GM12872 (cell line): ENCODE data around the gene PNLDC1.

ENCODE experiments used
- CTCF ChIP-seq: IDR thresholded peaks from 3 replicates; pipeline ENCODE4 v1.5.1; 2011; ENCODE audit warnings: low read depth, mild to moderate bottlenecking, low read length, moderate library complexity; ENCODE audit not compliant: insufficient read depth

The PNLDC1 gene

GRCh38 chr6:159758031-159759001 is 41.8 kb upstream of the PNLDC1 start:
- peak; percentile 26; the same call in 1 of the 3 replicates for TF ChIP-seq CTCF

- TF ChIP-seq CTCF = no peak
These were observed 40.4 kb upstream of the PNLDC1 start for GRCh38 chr6:159759645-159760044.

DNA sequence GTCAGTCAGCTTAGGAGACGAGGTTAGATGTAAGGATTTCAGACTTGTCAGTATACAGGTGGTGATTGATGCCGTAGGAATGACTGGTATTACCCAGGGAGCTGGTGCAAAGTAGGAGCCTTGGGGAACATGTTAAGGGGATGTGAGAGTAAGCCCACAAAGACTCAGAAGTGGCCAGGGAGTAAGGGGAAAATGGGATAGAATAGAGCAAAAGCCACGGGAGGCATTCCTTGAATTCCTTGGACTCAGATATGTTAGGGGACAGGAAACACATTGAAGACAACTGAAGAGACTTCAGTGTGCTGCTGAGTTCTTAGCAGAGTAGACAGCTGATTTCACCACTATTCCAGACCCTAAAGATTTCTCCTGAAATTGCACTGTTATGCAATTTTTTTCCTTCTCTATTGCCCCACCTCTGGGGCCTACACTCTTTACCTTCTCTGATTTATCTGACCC is 39.4 kb upstream of the PNLDC1 start:
- TF ChIP-seq CTCF = no peak

GRCh38 chr6:159761129-159761872 is 38.8 kb upstream of the PNLDC1 start:
- no peak for TF ChIP-seq CTCF

DNA sequence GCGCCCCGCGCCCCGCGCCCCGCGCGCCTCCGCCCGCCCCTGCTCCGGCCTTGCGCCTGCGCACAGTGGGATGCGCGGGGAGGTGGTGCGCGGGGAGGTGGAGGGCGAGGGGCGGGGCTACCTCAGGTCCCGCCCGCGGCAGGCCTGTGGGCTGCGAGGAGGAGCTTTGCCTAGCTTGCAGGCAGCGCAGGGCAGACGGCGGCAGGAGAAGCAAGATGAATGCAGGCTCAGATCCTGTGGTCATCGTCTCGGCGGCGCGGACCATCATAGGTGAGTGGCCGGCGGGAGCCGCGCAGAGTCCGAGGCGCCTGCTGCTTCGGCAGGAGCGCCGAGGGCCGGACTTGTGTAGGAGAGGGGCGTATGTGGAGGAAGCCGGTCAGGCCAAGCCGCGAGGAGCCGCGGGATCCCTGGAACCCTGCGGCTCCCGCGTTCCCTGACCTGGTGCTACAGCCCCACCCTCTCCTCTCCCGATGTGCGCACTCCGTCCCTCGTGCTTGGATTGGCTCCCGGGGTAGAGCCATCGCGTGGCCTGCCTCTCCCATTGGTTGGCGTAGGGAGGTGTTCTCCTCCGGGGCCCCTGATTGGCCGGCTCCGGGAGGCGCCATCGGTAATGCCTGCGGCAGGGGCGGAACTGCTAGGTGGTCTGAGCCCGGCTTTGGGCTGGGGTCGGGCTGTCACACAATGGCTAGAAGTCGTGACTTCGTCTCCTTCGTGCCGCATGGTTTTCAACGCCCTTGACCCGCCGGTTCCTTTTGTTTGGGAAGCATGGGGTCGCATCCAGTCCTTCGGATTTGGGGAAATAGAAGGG is 38.0 kb upstream of the PNLDC1 start, which contains the start of gene ACAT2:
Gene ACAT2, plus strand, starts transcription at position 173 of the 808 bp plus-strand sequence. Its CDS starts 43 bp downstream, at position 216.
- no peak for TF ChIP-seq CTCF

DNA sequence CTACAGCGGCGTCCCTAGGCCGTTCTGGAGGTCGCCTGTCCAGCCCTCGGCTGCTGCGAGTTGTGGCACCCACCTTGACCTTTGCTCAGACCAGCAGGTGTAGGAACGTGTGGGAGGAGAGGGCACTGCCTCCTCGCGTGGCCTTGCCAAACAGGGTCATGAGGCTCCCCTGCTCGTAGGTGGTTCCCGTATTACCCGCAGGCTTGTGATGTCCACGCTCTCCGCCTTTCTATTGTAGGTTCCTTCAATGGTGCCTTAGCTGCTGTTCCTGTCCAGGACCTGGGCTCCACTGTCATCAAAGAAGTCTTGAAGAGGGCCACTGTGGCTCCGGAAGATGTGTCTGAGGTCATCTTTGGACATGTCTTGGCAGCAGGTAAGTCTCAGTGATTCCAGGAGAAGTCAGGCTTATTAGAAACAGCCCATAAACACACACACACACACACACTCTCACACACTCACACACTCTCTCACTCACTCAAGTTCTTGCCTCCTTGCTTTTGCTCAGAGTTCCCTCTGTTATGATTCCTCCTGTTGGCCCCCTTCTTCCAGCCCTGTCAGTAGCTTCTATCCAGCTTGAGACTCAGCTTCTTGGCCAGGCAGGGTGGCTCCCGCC is 37.3 kb upstream of the PNLDC1 start:
- no peak for TF ChIP-seq CTCF
